HepG2 (cell line): ENCODE results near the gene PRTN3. TPM values are rescaled to one million over a fixed set of nuclear protein-coding genes. Genes with fewer than 3 reads are reported as not detected.

Source experiments
- ATAC-seq: fragments of 200-7000 bp; cut with Tn5 transposase; 3 replicates; pipeline ENCODE4 v1.9.1; 2020; ENCODE audit warnings: mild to moderate bottlenecking, moderate library complexity
- BruUV-seq: library from RNA; stranded (reverse); fragments of 400-500 nt; replicated peaks from 2 replicates; lab custom pipeline; 2021; lab: Mats Ljungman, UMichigan
- CTCF ChIA-PET: fragments of 300-600 bp; formaldehyde crosslinking; extraction: SDS; loops from one replicate; lab custom pipeline; 2021; ENCODE audit warnings: low total read pairs, inconsistent platforms, low intra/inter-chr PET ratio; lab: Yijun Ruan, JAX
- POLR2A ChIA-PET: fragments of 350-600 bp; sonication (Branson Sonifier 250); formaldehyde crosslinking; loops from one replicate; lab custom pipeline; 2020; ENCODE audit warnings: antibody characterized with exemption, inconsistent platforms; lab: Yijun Ruan, JAX
- DNase-seq: peaks from one replicate; pipeline ENCODE4 v3.0.0-alpha.2; 2015; ENCODE audit warnings: low spot score
- FAIRE-seq: peaks from 3 replicates; lab custom pipeline; 2011; peaks lifted over from hg19 to GRCh38; lab: Jason Lieb, UNC
- H2AFZ ChIP-seq: one replicate; pipeline ENCODE4 v1.6.1; 2011; ENCODE audit warnings: low read length, inconsistent platforms
- H3K27ac ChIP-seq: fragments of 300-600 bp; 3 replicates; pipeline ENCODE4 v1.8.0; 2011; ENCODE audit warnings: mixed run types, mild to moderate bottlenecking, mixed read lengths, low read length, inconsistent platforms; ENCODE audit not compliant: insufficient read depth; ENCODE audit errors: extremely low read length
- H3K27me3 ChIP-seq, 2 experiments: fragments of 200-600 bp in 1 of 2; 2 replicates in 1 of 2; 3 replicates in 1 of 2; pipeline versions ENCODE4 v1.6.0 to v1.8.0; 2011; ENCODE audit warnings: low read length in 2 of 2, mild to moderate bottlenecking in 2 of 2, moderate library complexity in 2 of 2, inconsistent platforms in 1 of 2; ENCODE audit not compliant: insufficient read depth in 2 of 2, control insufficient read depth in 1 of 2
- H3K36me3 ChIP-seq, 2 experiments: fragments of 200-600 bp in 1 of 2; replicated peaks in 1 of 2; 2 replicates in 1 of 2; 3 replicates in 1 of 2; pipeline versions ENCODE4 v1.5.1 to v1.8.0; 2011; ENCODE audit warnings: low read length in 2 of 2, inconsistent platforms in 1 of 2; ENCODE audit not compliant: insufficient read depth in 2 of 2, control insufficient read depth in 1 of 2
- H3K4me1 ChIP-seq: 2 replicates; pipeline ENCODE4 v1.5.1; 2012; ENCODE audit warnings: low read length, inconsistent platforms; ENCODE audit not compliant: insufficient read depth
- H3K4me2 ChIP-seq: 2 replicates; pipeline ENCODE4 v1.6.0; 2011; ENCODE audit warnings: low read depth, low read length, inconsistent platforms
- H3K4me3 ChIP-seq, 3 experiments: fragments of 200-600 bp in 1 of 3; sonication (generic), shearing (Covaris generic) in 1 of 3; replicated peaks in 1 of 3; 2 replicates each; pipeline ENCODE4 v1.5.1; 2011 to 2016; ENCODE audit warnings: low read length in 3 of 3, inconsistent platforms in 2 of 3, low read depth in 2 of 3, mild to moderate bottlenecking in 2 of 3, control low read depth in 1 of 3, mixed read lengths in 1 of 3; ENCODE audit not compliant: insufficient read depth in 1 of 3
- H3K79me2 ChIP-seq: one replicate; pipeline ENCODE4 v1.6.1; 2011; ENCODE audit warnings: low read length, inconsistent platforms; ENCODE audit not compliant: insufficient read depth
- H3K9ac ChIP-seq: 2 replicates; pipeline ENCODE4 v1.6.0; 2011; ENCODE audit warnings: mild to moderate bottlenecking, low read depth, low read length, inconsistent platforms; ENCODE audit not compliant: insufficient read depth
- H3K9me3 ChIP-seq: 2 replicates; pipeline ENCODE4 v1.5.1; 2012; ENCODE audit warnings: mild to moderate bottlenecking, low read length
- H4K20me1 ChIP-seq: 2 replicates; pipeline ENCODE4 v1.6.0; 2011; ENCODE audit warnings: inconsistent platforms, mild to moderate bottlenecking, low read length, moderate library complexity; ENCODE audit not compliant: insufficient read depth
- AGO2 ChIP-seq: fragments of 200-400 bp; formaldehyde crosslinking; optimal IDR thresholded peaks from 2 replicates; pipeline ENCODE3; 2017; ENCODE audit warnings: mild to moderate bottlenecking, low read depth, low read length, moderate library complexity
- AKAP8 ChIP-seq: sonication (generic); formaldehyde crosslinking; IDR thresholded peaks from 2 replicates; pipeline ENCODE4 v1.5.1; 2020; ENCODE audit warnings: mild to moderate bottlenecking, missing genetic modification reagents
- KDM2A ChIP-seq: sonication (generic); formaldehyde crosslinking; IDR thresholded peaks from 2 replicates; pipeline ENCODE4 v1.4.0; 2020; ENCODE audit warnings: low read depth, missing genetic modification reagents, borderline replicate concordance
- MAFF ChIP-seq: IDR thresholded peaks from 2 replicates; pipeline ENCODE4 v1.6.1; 2011; ENCODE audit warnings: low read depth, low read length, improper control_type of control experiment
- MAFK ChIP-seq, 2 experiments: IDR thresholded peaks in 1 of 2; conservative IDR thresholded peaks in 1 of 2; 2 replicates each; pipeline ENCODE4 v1.6.1; 2011; ENCODE audit warnings: improper control_type of control experiment in 2 of 2, low read length in 2 of 2
- POLR2AphosphoS2 ChIP-seq: IDR thresholded peaks from 2 replicates; pipeline ENCODE4 v1.6.1; 2011; ENCODE audit warnings: low read depth, low read length, improper control_type of control experiment
- POLR2G ChIP-seq: fragments of 200-400 bp; formaldehyde crosslinking; IDR thresholded peaks from 2 replicates; pipeline ENCODE4 v1.6.1; 2018; ENCODE audit warnings: mild to moderate bottlenecking, low read depth, low read length, moderate library complexity
- TAF15 ChIP-seq: fragments of 200-400 bp; formaldehyde crosslinking; IDR thresholded peaks from one replicate; pipeline ENCODE4 v1.6.1; 2018; ENCODE audit warnings: mild to moderate bottlenecking, low read depth, low read length; ENCODE audit not compliant: poor library complexity, severe bottlenecking
- ZC3H13 ChIP-seq: sonication (generic); formaldehyde crosslinking; IDR thresholded peaks from 2 replicates; pipeline ENCODE4 v1.8.1; 2023; ENCODE audit warnings: mild to moderate bottlenecking, missing genetic modification reagents, moderate library complexity
- ZC3H4 ChIP-seq: sonication (generic); formaldehyde crosslinking; IDR thresholded peaks from 2 replicates; pipeline ENCODE4 v1.4.0; 2020; ENCODE audit warnings: missing genetic modification reagents, borderline replicate concordance
- ZFP91 ChIP-seq: sonication (generic); formaldehyde crosslinking; IDR thresholded peaks from 2 replicates; pipeline ENCODE4 v1.9.0; 2022; ENCODE audit warnings: missing genetic modification reagents, mild to moderate bottlenecking, borderline replicate concordance
- ZNF318 ChIP-seq: sonication (generic); formaldehyde crosslinking; IDR thresholded peaks from 2 replicates; pipeline ENCODE4 v1.4.0; 2020; ENCODE audit warnings: mild to moderate bottlenecking, missing genetic modification reagents
- ZNF644 ChIP-seq: IDR thresholded peaks from 2 replicates; pipeline ENCODE4 v1.6.1; 2016; ENCODE audit warnings: low read depth
- WGBS: methylation state at CpG from one replicate; pipeline ENCODE4 v1.1.6; 2017; ENCODE audit warnings: low lambda C conversion rate; 5-methylcytosine and 5-hydroxymethylcytosine counted together
- in situ Hi-C: cut with HindIII; loops from 2 replicates; pipeline ENCODE4 v1.10.0; 2017; ENCODE audit warnings: low pct_unique_long_range_greater_than_20kb; ENCODE audit not compliant: extremely low pct_ligation_motif_present
- intact Hi-C: fragments of 100-400 bp; cut with micrococcal nuclease; formaldehyde crosslinking; loops from one replicate; pipeline ENCODE4 v1.10.0; 2022; ENCODE audit not compliant: unreplicated experiment
- polyA plus RNA-seq, 8 experiments: library from polyadenylated mRNA; depleted of rRNA in 3 of 8; stranded (reverse) in 7 of 8; unstranded in 1 of 8; fragments of >200 nt; fragmentation: Illumina TruSeq in 4 of 8; extraction: Trizol in 4 of 8; gene quantifications; 2 replicates each; pipeline versions ENCODE4 v1.2.1 to v1.2.3, GENCODE V29; 2011 to 2016; ENCODE audit warnings: low read depth in 4 of 8, missing spikeins in 1 of 8, mixed read lengths in 1 of 8; ENCODE audit not compliant: insufficient read depth in 1 of 8
- total RNA-seq, 5 experiments: library from RNA; depleted of rRNA; stranded (reverse); fragments of >200 nt; fragmentation: Illumina TruSeq; extraction: Trizol; gene quantifications; 2 replicates each; pipeline ENCODE4 v1.2.3, GENCODE V29; 2016; ENCODE audit warnings: low read depth in 1 of 5

Gene PRTN3
- total and polyA plus RNA-seq, 2 of the 13 experiments (the other 11 are each of a cell fraction or from before 2014, with no cell fraction given), result not detected

- ChIA-PET CTCF (no interaction called here), POLR2A (no interaction called here)
- 97% methylated on average over 79 of the region's 87 CpGs for WGBS
- FAIRE-seq, result no peak
- H3K4me1 ChIP-seq, result no peaks in the 10 kb centered on the region
- in situ Hi-C loops (no loop called here), intact Hi-C loops (no loop called here)
- no peak overlapping the region for H3K4me2 ChIP-seq
- peak; percentile 1 for ATAC-seq
- no TSS peak for BruUV-seq
- no peak overlapping the region for H2AFZ ChIP-seq
- H4K20me1 ChIP-seq, result peaks cover 29% of the 10 kb centered on the region
- no peak overlapping the region for H3K27ac ChIP-seq
- no peaks in the 10 kb centered on the region for H3K27me3 ChIP-seq
- H3K9ac ChIP-seq, result no peak overlapping the region
- DNase-seq, result no peak
- H3K79me2 ChIP-seq, result no peaks in the 10 kb centered on the region
- no peaks in the 10 kb centered on the region for H3K9me3 ChIP-seq
- no peak overlapping the region for H3K4me3 ChIP-seq
- H3K36me3 ChIP-seq, result peaks cover 16 to 34% of the 10 kb centered on the region in 2 experiments; a peak in 4 of 5 replicates
- 0 out of 2 replicates have a peak, but pooled peaks have one; percentile 8 for TF ChIP-seq ZC3H13 (CRISPR knock-in tag)
- TF ChIP-seq AGO2, result peak; percentile 100
- TF ChIP-seq ZNF644 (CRISPR knock-in tag), result no peak
- peak; percentile 60 for TF ChIP-seq TAF15
- TF ChIP-seq POLR2AphosphoS2, result peak; percentile 34; the same call in 1 of the 2 replicates
- peak; percentile 34; the same call in 1 of the 2 replicates for TF ChIP-seq KDM2A (CRISPR knock-in tag)
- TF ChIP-seq ZC3H4 (CRISPR knock-in tag), result no peak
- peak; percentile 56 to 74 for TF ChIP-seq MAFK (conservative IDR thresholded peaks at IDR 0.05 in 1 of 2, IDR thresholded peaks at IDR 0.05 in 1 of 2; ENCODE audit: low read length in 2 of 2)
- peak; percentile 26; the same call in 1 of the 2 replicates for TF ChIP-seq ZFP91
- peak; percentile 54; the same call in 1 of the 2 replicates for TF ChIP-seq MAFF
- 0 out of 2 replicates have a peak, but pooled peaks have one; percentile 61 for TF ChIP-seq AKAP8 (CRISPR knock-in tag)
- TF ChIP-seq ZNF318 (CRISPR knock-in tag), result peak; percentile 30; the same call in 1 of the 2 replicates
- peak; percentile 78; the same call in 1 of the 2 replicates for TF ChIP-seq POLR2G
Measured at GRCh38 chr19:813219-814151, 27.3 kb upstream of the PRTN3 start.
